GM15510 (cell line): ENCODE measurements around the gene FUT6.

ENCODE experiments used
- POLR2A ChIP-seq: IDR thresholded peaks from 3 replicates; pipeline ENCODE4 v1.6.1; 2011; ENCODE audit warnings: borderline replicate concordance; ENCODE audit not compliant: insufficient read length; ENCODE audit errors: extremely low read depth

FUT6 gene

GRCh38 chr19:5831159-5831558 lies 8.3 kb downstream of the FUT6 start:
- no peak for TF ChIP-seq POLR2A

- TF ChIP-seq POLR2A = peak; percentile 1
These were observed 9.8 kb downstream of the FUT6 start for GRCh38 chr19:5829567-5830310.

- TF ChIP-seq POLR2A = peak; percentile 11
These were observed 10.6 kb downstream of the FUT6 start for GRCh38 chr19:5828661-5829566.

GRCh38 chr19:5827891-5828660 lies 11.4 kb downstream of the FUT6 start:
- TF ChIP-seq POLR2A = peak; percentile 98

GRCh38 chr19:5827342-5827890 lies 12.1 kb downstream of the FUT6 start:
- TF ChIP-seq POLR2A = no peak

- no peak for TF ChIP-seq POLR2A
These were observed 12.8 kb downstream of the FUT6 start for GRCh38 chr19:5826531-5827341.

GRCh38 chr19:5825178-5825577 lies 14.3 kb downstream of the FUT6 start:
- TF ChIP-seq POLR2A = no peak

GRCh38 chr19:5824751-5825150 lies 14.8 kb downstream of the FUT6 start:
- TF ChIP-seq POLR2A = no peak

- TF ChIP-seq POLR2A = no peak
These were observed 15.8 kb downstream of the FUT6 start for GRCh38 chr19:5823579-5824281.

- no peak for TF ChIP-seq POLR2A
These were observed 17.2 kb downstream of the FUT6 start for GRCh38 chr19:5822181-5822844.

GRCh38 chr19:5821521-5822180 lies 17.9 kb downstream of the FUT6 start:
- TF ChIP-seq POLR2A = no peak

- no peak for TF ChIP-seq POLR2A
These were observed 18.7 kb downstream of the FUT6 start for GRCh38 chr19:5820785-5821184.

GRCh38 chr19:5818594-5818993 lies 20.9 kb downstream of the FUT6 start:
- no peak for TF ChIP-seq POLR2A

GRCh38 chr19:5817218-5817617 lies 22.3 kb downstream of the FUT6 start:
- TF ChIP-seq POLR2A = no peak
